Lower leg skin (tissue), 3 donors: Measurements from ENCODE around the gene GSC2.

ENCODE experiments used
- CTCF ChIP-seq, 3 donors: fragments of 450-650 bp; IDR thresholded peaks; one replicate each; pipeline ENCODE4 v1.5.1; 2016; ENCODE audit warnings: antibody characterized with exemption in 3 of 3, mild to moderate bottlenecking in 3 of 3, moderate library complexity in 2 of 3
- POLR2A ChIP-seq, 2 donors: fragments of 450-650 bp; IDR thresholded peaks; one replicate each; pipeline ENCODE4 v1.6.1; 2016 to 2017; ENCODE audit warnings: antibody characterized with exemption in 2 of 2, mild to moderate bottlenecking in 1 of 2, moderate library complexity in 1 of 2

- TF ChIP-seq POLR2A (IDR thresholded peaks at IDR 0.05), result no peak
- no peak for TF ChIP-seq CTCF (IDR thresholded peaks at IDR 0.05)
These were observed 30.8 kb upstream of the GSC2 start for GRCh38 chr22:19180740-19181410.
